ENCODE measurements around the gene CCDC89.

The CCDC89 gene

GRCh38 chr11:85709941-85710702 lies 24.1 kb upstream of the CCDC89 start:
- H2AFZ ChIP-seq (ENCODE audit: low read length): no peak overlapping the region
- H3K4me3 ChIP-seq (ENCODE audit: low read depth, low read length, poor library complexity, severe bottlenecking): no peak overlapping the region

DNA sequence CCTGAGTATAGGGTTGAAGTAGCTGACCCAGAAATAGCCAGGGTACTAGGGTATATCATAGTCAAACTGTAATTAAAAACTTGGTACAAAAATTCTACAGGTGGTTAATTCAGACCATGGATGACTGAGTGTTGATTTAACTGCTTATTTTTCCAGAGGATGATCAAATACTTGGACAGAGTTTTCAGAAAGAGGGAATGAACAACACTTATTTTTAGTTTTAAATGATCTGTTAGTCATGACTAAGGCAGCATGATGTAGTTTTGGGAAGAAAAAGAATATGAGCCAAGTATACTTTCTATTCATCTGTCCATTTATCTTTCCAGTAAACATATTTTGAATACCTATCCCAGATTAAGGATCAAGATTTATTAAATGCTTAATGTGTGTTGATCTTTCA lies 19.8 kb upstream of the CCDC89 start:
- H2AFZ ChIP-seq (ENCODE audit: low read length): no peak overlapping the region
- H3F3A ChIP-seq (ENCODE audit: insufficient read depth, low read length): no peaks in the 10 kb centered on the region
- H3K36me3 ChIP-seq (ENCODE audit: insufficient read depth, low read length): no peaks in the 10 kb centered on the region
- TF ChIP-seq CTCF (IDR thresholded peaks at IDR 0.05; ENCODE audit: low read length) (no peak), EZH2 (IDR thresholded peaks at IDR 0.05; ENCODE audit: borderline replicate concordance, low read length) (no peak)
- no peak overlapping the region for H3K27ac ChIP-seq (ENCODE audit: low read depth, low read length, poor library complexity, severe bottlenecking)
- no peaks in the 10 kb centered on the region for H3K9me3 ChIP-seq (ENCODE audit: low read length)
- H3K4me2 ChIP-seq (ENCODE audit: low read length): no peak overlapping the region
- H4K20me1 ChIP-seq (ENCODE audit: insufficient read depth, low read length): no peaks in the 10 kb centered on the region
- H3K9me2 ChIP-seq (ENCODE audit: low read depth, low read length): no peaks in the 10 kb centered on the region
- no peak overlapping the region for H3K4me3 ChIP-seq (ENCODE audit: low read depth, low read length, poor library complexity, severe bottlenecking)
- H3K79me2 ChIP-seq (ENCODE audit: insufficient read depth, low read length): no peaks in the 10 kb centered on the region
- no peaks in the 10 kb centered on the region for H3K4me1 ChIP-seq (ENCODE audit: insufficient read depth, low read length, severe bottlenecking)
- no peak overlapping the region for H3K9ac ChIP-seq (ENCODE audit: low read length)
- no peaks in the 10 kb centered on the region for H3K27me3 ChIP-seq (ENCODE audit: insufficient read depth, low read length)

More at GRCh38 chr11:85709941-85710702, 24.1 kb upstream of the CCDC89 start:
- no peaks in the 10 kb centered on the region for H3F3A ChIP-seq (ENCODE audit: insufficient read depth, low read length)
- no peaks in the 10 kb centered on the region for H3K36me3 ChIP-seq (ENCODE audit: insufficient read depth, low read length)
- no peak overlapping the region for H3K27ac ChIP-seq (ENCODE audit: low read depth, low read length, poor library complexity, severe bottlenecking)
- H3K9ac ChIP-seq (ENCODE audit: low read length): no peak overlapping the region
- TF ChIP-seq CTCF (IDR thresholded peaks at IDR 0.05; ENCODE audit: low read length): no peak
- TF ChIP-seq EZH2 (IDR thresholded peaks at IDR 0.05; ENCODE audit: borderline replicate concordance, low read length): no peak
- no peaks in the 10 kb centered on the region for H3K27me3 ChIP-seq (ENCODE audit: insufficient read depth, low read length)
- no peaks in the 10 kb centered on the region for H3K79me2 ChIP-seq (ENCODE audit: insufficient read depth, low read length)
- H3K4me2 ChIP-seq (ENCODE audit: low read length): no peak overlapping the region
- H4K20me1 ChIP-seq (ENCODE audit: insufficient read depth, low read length): no peaks in the 10 kb centered on the region
- no peaks in the 10 kb centered on the region for H3K9me3 ChIP-seq (ENCODE audit: low read length)
- H3K4me1 ChIP-seq (ENCODE audit: insufficient read depth, low read length, severe bottlenecking): no peaks in the 10 kb centered on the region
- no peaks in the 10 kb centered on the region for H3K9me2 ChIP-seq (ENCODE audit: low read depth, low read length)

DNA sequence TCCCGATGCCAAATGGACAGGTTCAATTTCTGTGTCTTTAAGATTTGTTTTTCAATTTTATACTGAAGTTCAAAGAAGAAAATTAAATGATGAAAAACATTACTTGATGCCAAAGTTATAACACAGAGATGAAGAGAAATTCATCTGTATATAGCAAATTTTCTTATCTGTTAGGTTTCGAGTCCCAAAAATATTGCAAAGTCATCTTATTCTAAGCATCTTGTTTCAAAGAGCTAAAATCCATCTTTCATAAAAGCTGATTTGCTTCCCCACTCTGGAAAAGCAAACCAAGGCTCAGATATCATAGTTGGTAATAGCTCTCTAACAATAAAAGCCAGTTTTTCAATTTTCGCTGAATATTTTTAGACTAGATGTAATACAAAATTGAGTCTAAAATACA lies 19.0 kb upstream of the CCDC89 start:
- Histone ChIP-seq H3K27me3 (ENCODE audit: insufficient read depth, low read length) (no peaks in the 10 kb centered on the region), H3K9me2 (ENCODE audit: low read depth, low read length) (no peaks in the 10 kb centered on the region), H3F3A (ENCODE audit: insufficient read depth, low read length) (no peaks in the 10 kb centered on the region), H3K36me3 (ENCODE audit: insufficient read depth, low read length) (no peaks in the 10 kb centered on the region), H2AFZ (ENCODE audit: low read length) (no peak overlapping the region), H3K9me3 (ENCODE audit: low read length) (no peaks in the 10 kb centered on the region), H3K4me1 (ENCODE audit: insufficient read depth, low read length, severe bottlenecking) (no peaks in the 10 kb centered on the region), H3K79me2 (ENCODE audit: insufficient read depth, low read length) (no peaks in the 10 kb centered on the region), H3K4me2 (ENCODE audit: low read length) (no peak overlapping the region), H3K4me3 (ENCODE audit: low read depth, low read length, poor library complexity, severe bottlenecking) (no peak overlapping the region), H3K27ac (ENCODE audit: low read depth, low read length, poor library complexity, severe bottlenecking) (no peak overlapping the region), H4K20me1 (ENCODE audit: insufficient read depth, low read length) (no peaks in the 10 kb centered on the region), H3K9ac (ENCODE audit: low read length) (no peak overlapping the region)
- TF ChIP-seq EZH2 (IDR thresholded peaks at IDR 0.05; ENCODE audit: borderline replicate concordance, low read length): no peak
- TF ChIP-seq CTCF (IDR thresholded peaks at IDR 0.05; ENCODE audit: low read length): no peak
